Mammary epithelial cell (primary cell): ENCODE measurements around the gene OXNAD1.

ENCODE experiments used
- EZH2 ChIP-seq: IDR thresholded peaks from 2 replicates; pipeline ENCODE4 v1.6.1; 2012; ENCODE audit warnings: low read length, inconsistent platforms, borderline replicate concordance
- TF ChIP-seq, protein P1 (sequence below), 2 donors: IDR thresholded peaks in 1 of 2; conservative IDR thresholded peaks in 1 of 2; 2 replicates each; pipeline ENCODE4 v1.5.1; 2011 to 2012; ENCODE audit warnings: inconsistent platforms in 2 of 2, low read length in 2 of 2, mild to moderate bottlenecking in 2 of 2, control low read depth in 1 of 2, low read depth in 1 of 2; ENCODE audit not compliant: insufficient read depth in 1 of 2; ENCODE audit errors: extremely low read depth in 1 of 2

DNA sequence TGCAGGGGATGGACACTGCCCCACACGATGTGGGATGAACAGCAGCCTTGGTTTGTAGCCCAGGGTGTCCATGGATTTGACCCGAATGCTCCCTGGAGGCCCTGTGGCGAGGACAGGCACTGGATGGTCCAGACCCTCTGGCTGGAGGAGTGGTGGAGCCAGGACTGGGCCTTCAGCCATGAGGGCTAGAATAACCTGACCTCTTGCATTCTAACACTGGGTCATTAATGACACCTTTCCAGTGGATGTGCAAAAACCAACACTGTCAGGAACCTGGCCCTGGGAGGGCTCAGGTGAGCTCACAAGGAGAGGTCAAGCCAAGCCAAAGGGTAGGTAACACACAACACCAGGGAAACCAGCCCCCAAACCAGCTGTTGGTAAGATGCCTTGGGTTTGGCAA lies 51.4 kb downstream of the OXNAD1 start:
- TF ChIP-seq, protein P1, sequence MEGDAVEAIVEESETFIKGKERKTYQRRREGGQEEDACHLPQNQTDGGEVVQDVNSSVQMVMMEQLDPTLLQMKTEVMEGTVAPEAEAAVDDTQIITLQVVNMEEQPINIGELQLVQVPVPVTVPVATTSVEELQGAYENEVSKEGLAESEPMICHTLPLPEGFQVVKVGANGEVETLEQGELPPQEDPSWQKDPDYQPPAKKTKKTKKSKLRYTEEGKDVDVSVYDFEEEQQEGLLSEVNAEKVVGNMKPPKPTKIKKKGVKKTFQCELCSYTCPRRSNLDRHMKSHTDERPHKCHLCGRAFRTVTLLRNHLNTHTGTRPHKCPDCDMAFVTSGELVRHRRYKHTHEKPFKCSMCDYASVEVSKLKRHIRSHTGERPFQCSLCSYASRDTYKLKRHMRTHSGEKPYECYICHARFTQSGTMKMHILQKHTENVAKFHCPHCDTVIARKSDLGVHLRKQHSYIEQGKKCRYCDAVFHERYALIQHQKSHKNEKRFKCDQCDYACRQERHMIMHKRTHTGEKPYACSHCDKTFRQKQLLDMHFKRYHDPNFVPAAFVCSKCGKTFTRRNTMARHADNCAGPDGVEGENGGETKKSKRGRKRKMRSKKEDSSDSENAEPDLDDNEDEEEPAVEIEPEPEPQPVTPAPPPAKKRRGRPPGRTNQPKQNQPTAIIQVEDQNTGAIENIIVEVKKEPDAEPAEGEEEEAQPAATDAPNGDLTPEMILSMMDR (conservative IDR thresholded peaks at IDR 0.05 in 1 of 2, IDR thresholded peaks at IDR 0.05 in 1 of 2; ENCODE audit: extremely low read depth in 1 of 2, insufficient read depth in 1 of 2, low read depth in 1 of 2, low read length in 2 of 2), result no peak
- no peak for TF ChIP-seq EZH2
